Mesenchymal stem cell (in vitro differentiated cells and primary cell): ENCODE results near the gene IFT52.

Experiments used
- DNase-seq: peaks from one replicate; pipeline ENCODE4 v3.0.0-alpha.2; 2013
- H2AFZ ChIP-seq: one replicate; pipeline ENCODE4 v1.6.1; 2013; ENCODE audit warnings: low read depth, mild to moderate bottlenecking, control low read depth, inconsistent platforms, low read length, moderate library complexity
- H2AK5ac ChIP-seq: 2 replicates; pipeline ENCODE4 v1.6.1; 2013; ENCODE audit warnings: low read length, moderate library complexity, mild to moderate bottlenecking, inconsistent platforms; ENCODE audit not compliant: severe bottlenecking
- H2BK120ac ChIP-seq: one replicate; pipeline ENCODE4 v1.6.1; 2013; ENCODE audit warnings: low read depth, mild to moderate bottlenecking, inconsistent platforms, low read length, moderate library complexity
- H2BK12ac ChIP-seq, 2 experiments: one replicate each; pipeline ENCODE4 v1.6.1; 2013; ENCODE audit warnings: inconsistent platforms in 2 of 2, low read length in 2 of 2, mild to moderate bottlenecking in 2 of 2, moderate library complexity in 2 of 2, control low read depth in 1 of 2
- H2BK15ac ChIP-seq: one replicate; pipeline ENCODE4 v1.6.1; 2013; ENCODE audit warnings: mild to moderate bottlenecking, low read depth, inconsistent platforms; ENCODE audit not compliant: poor library complexity, severe bottlenecking
- H2BK5ac ChIP-seq: 2 replicates; pipeline ENCODE4 v1.6.1; 2013; ENCODE audit warnings: low read depth, mild to moderate bottlenecking, low read length, control low read depth, inconsistent platforms; ENCODE audit not compliant: poor library complexity, severe bottlenecking
- H3K14ac ChIP-seq, 2 experiments: one replicate each; pipeline ENCODE4 v1.6.1; 2013; ENCODE audit warnings: inconsistent platforms in 2 of 2, low read length in 2 of 2, control low read depth in 1 of 2, mild to moderate bottlenecking in 1 of 2, moderate library complexity in 1 of 2
- H3K18ac ChIP-seq, 2 experiments: one replicate each; pipeline ENCODE4 v1.6.1; 2013; ENCODE audit warnings: inconsistent platforms in 2 of 2, low read length in 2 of 2, control low read depth in 1 of 2, low read depth in 1 of 2, mild to moderate bottlenecking in 1 of 2
- H3K23ac ChIP-seq, 2 experiments: one replicate each; pipeline ENCODE4 v1.6.1; 2013; ENCODE audit warnings: inconsistent platforms in 2 of 2, low read length in 2 of 2, mild to moderate bottlenecking in 2 of 2, moderate library complexity in 2 of 2, control low read depth in 1 of 2
- H3K27ac ChIP-seq: 2 replicates; pipeline ENCODE4 v1.5.1; 2013; ENCODE audit warnings: mild to moderate bottlenecking, moderate library complexity, low read length, control low read depth, inconsistent platforms; ENCODE audit not compliant: poor library complexity, severe bottlenecking
- H3K27me3 ChIP-seq, 2 experiments: 2 replicates each; pipeline versions ENCODE4 v1.6.1 to v1.7.0; 2013; ENCODE audit warnings: low read length in 2 of 2, mild to moderate bottlenecking in 2 of 2, moderate library complexity in 2 of 2, control low read depth in 1 of 2, inconsistent platforms in 1 of 2; ENCODE audit not compliant: control insufficient read depth in 1 of 2, insufficient read depth in 1 of 2
- H3K36me3 ChIP-seq, 2 experiments: 2 replicates each; pipeline versions ENCODE4 v1.6.1 to v1.7.0; 2013; ENCODE audit warnings: low read length in 2 of 2, control low read depth in 1 of 2, inconsistent platforms in 1 of 2, low read depth in 1 of 2, mild to moderate bottlenecking in 1 of 2; ENCODE audit not compliant: insufficient read depth in 2 of 2, control insufficient read depth in 1 of 2
- H3K4ac ChIP-seq, 2 experiments: one replicate each; pipeline ENCODE4 v1.6.1; 2013; ENCODE audit warnings: inconsistent platforms in 2 of 2, low read length in 2 of 2, mild to moderate bottlenecking in 2 of 2, moderate library complexity in 2 of 2, control low read depth in 1 of 2, low read depth in 1 of 2
- H3K4me1 ChIP-seq: 2 replicates; pipeline ENCODE4 v1.6.1; 2013; ENCODE audit warnings: low read depth, low read length, control low read depth; ENCODE audit not compliant: control insufficient read depth, insufficient read depth
- H3K4me2 ChIP-seq: 2 replicates; pipeline ENCODE4 v1.6.1; 2013; ENCODE audit warnings: low read length, mild to moderate bottlenecking, inconsistent platforms; ENCODE audit not compliant: poor library complexity, severe bottlenecking
- H3K4me3 ChIP-seq, 2 experiments: 2 replicates each; pipeline versions ENCODE4 v1.5.1 to v1.7.0; 2013; ENCODE audit warnings: low read length in 2 of 2, mild to moderate bottlenecking in 2 of 2, control low read depth in 1 of 2, low read depth in 1 of 2; ENCODE audit not compliant: insufficient read depth in 1 of 2
- H3K79me1 ChIP-seq: replicated peaks from 2 replicates; pipeline ENCODE4 v1.6.1; 2013; ENCODE audit warnings: mild to moderate bottlenecking, control low read depth, low read length, inconsistent platforms; ENCODE audit not compliant: poor library complexity, severe bottlenecking
- H3K9ac ChIP-seq: 2 replicates; pipeline ENCODE4 v1.7.0; 2013; ENCODE audit warnings: mild to moderate bottlenecking, low read length, moderate library complexity
- H3K9me3 ChIP-seq: 2 replicates; pipeline ENCODE4 v1.7.0; 2013; ENCODE audit warnings: mild to moderate bottlenecking, low read length; ENCODE audit not compliant: control insufficient read depth
- H4K8ac ChIP-seq: one replicate; pipeline ENCODE4 v1.6.1; 2013; ENCODE audit warnings: inconsistent platforms, mild to moderate bottlenecking, low read length, moderate library complexity
- H4K91ac ChIP-seq: one replicate; pipeline ENCODE4 v1.6.1; 2013; ENCODE audit warnings: mild to moderate bottlenecking, low read length, inconsistent platforms
- WGBS: methylation state at CpG from one replicate; pipeline ENCODE4 v1.1.7; 2013; ENCODE audit warnings: mixed read lengths; 5-methylcytosine and 5-hydroxymethylcytosine counted together

IFT52 gene

DNA sequence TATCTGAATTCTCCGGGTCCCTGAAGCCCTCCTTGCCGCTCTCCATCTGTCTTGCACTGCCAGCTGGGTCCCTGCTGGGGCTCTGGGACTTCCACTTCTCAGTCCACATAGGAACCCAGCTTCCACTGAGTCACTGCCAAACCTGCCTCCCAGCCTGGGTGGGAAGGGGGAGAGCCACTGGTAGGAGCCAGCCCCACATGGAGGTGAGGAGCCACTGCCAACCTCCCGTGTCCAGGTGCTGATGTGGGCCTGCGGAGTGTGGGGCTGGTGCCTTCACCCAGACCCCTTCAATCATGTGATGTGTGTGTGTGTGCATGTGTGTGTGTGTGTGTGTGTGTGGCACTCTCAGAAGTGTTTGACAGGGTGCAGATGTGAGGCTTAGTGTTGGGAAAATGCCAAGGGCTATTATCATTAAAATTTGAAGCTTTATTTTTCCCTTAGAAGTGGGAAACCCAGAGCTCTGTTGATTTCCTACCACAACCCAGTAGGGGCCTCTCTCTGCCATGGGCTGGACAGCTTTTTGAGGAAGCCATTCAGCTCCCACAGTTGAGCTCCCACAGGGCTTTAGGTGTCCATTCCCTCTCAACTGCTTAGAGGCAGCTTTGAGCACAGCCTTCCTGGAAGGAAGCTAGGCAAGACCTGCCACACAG is 41.2 kb upstream of the IFT52 start:
- no peak overlapping the region for H3K4ac ChIP-seq
- H4K8ac ChIP-seq, result no peak overlapping the region
- no peaks in the 10 kb centered on the region for H3K4me1 ChIP-seq
- no peak overlapping the region for H2BK120ac ChIP-seq
- WGBS, result 90% methylated on average over 4 of the region's 4 CpGs
- H3K36me3 ChIP-seq, result peaks cover 0 to 30% of the 10 kb centered on the region in 2 experiments
- H3K18ac ChIP-seq, result no peak overlapping the region
- no peak overlapping the region for H3K27ac ChIP-seq
- no peak overlapping the region for H2AK5ac ChIP-seq
- H3K79me1 ChIP-seq, result no peaks in the 10 kb centered on the region
- H3K4me3 ChIP-seq, result no peak overlapping the region
- H3K9ac ChIP-seq, result no peak overlapping the region
- H2BK5ac ChIP-seq, result no peak overlapping the region
- no peak overlapping the region for H3K23ac ChIP-seq
- H3K9me3 ChIP-seq, result peaks cover 5% of the 10 kb centered on the region
- no peak overlapping the region for H3K14ac ChIP-seq
- no peak overlapping the region for H2BK15ac ChIP-seq
- H2BK12ac ChIP-seq, result no peak overlapping the region
- DNase-seq, result no peak
- no peak overlapping the region for H3K4me2 ChIP-seq
- H4K91ac ChIP-seq, result no peak overlapping the region
- H2AFZ ChIP-seq, result no peak overlapping the region
- no peaks in the 10 kb centered on the region for H3K27me3 ChIP-seq

DNA sequence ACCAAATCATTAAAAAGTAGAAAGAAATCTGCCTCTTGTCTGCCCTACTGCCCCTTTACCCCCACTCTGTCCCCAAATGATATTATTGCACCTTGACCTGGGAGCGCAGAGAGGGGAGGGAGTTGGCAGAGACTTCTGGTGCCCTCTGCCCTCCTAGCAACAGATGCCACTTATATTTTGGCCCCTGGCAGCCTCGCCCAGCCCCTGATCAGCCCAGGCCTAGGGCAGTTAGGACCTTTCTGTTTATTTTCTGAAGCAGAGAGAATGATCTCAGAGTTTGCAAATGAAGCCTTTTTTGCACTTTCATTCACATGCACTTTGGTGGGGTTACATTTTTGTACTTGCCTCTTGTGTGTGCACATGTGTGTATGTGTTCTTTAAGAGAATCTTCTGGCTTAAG is 40.3 kb upstream of the IFT52 start:
- Histone ChIP-seq H3K9me3 (peaks cover 5% of the 10 kb centered on the region), H3K14ac (peak overlapping the region in 1 of 2 experiments; percentile 60), H3K27me3 (no peaks in the 10 kb centered on the region), H2BK12ac (no peak overlapping the region), H2BK120ac (no peak overlapping the region), H3K23ac (no peak overlapping the region), H2BK15ac (no peak overlapping the region), H3K9ac (no peak overlapping the region), H2AK5ac (no peak overlapping the region), H3K36me3 (peaks cover 0 to 23% of the 10 kb centered on the region in 2 experiments), H3K4me3 (no peak overlapping the region), H4K8ac (no peak overlapping the region), H3K4ac (no peak overlapping the region), H3K18ac (no peak overlapping the region), H2BK5ac (no peak overlapping the region), H4K91ac (no peak overlapping the region), H3K4me2 (no peak overlapping the region), H3K4me1 (no peaks in the 10 kb centered on the region), H3K27ac (no peak overlapping the region), H3K79me1 (no peaks in the 10 kb centered on the region), H2AFZ (no peak overlapping the region)
- DNase-seq, result no peak
- WGBS, result 83% methylated on average over 2 of the region's 2 CpGs

DNA sequence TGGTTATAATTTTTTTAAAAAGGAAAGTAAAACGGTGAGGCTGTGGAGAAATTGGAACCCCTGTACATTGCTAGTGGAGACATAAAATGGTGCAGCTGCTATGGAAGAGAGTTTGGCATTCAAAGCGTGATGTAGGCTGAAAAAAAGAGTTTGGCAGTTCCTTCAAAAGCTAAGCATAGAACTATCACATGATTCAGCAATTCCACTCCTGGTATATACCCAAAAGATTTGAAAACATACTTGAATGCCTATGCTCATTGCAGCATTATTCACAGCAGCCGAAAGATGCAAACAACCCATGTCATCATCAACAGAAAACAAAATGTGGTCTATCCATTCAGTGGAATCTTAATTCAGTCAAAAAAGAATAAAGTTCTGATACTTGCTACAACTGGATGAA is 36.4 kb upstream of the IFT52 start:
- no peak overlapping the region for H4K91ac ChIP-seq
- no peak overlapping the region for H2BK12ac ChIP-seq
- WGBS, result 87% methylated on average over 3 of the region's 3 CpGs
- no peaks in the 10 kb centered on the region for H3K9me3 ChIP-seq
- no peak overlapping the region for H3K23ac ChIP-seq
- H3K36me3 ChIP-seq, result peaks cover 0 to 2% of the 10 kb centered on the region in 2 experiments
- no peak overlapping the region for H3K9ac ChIP-seq
- no peak overlapping the region for H2AK5ac ChIP-seq
- no peak overlapping the region for H3K4ac ChIP-seq
- H3K4me1 ChIP-seq, result peaks cover 20% of the 10 kb centered on the region
- no peak overlapping the region for H2BK120ac ChIP-seq
- H3K79me1 ChIP-seq, result peaks cover under 1% of the 10 kb centered on the region
- no peaks in the 10 kb centered on the region for H3K27me3 ChIP-seq
- no peak overlapping the region for H3K14ac ChIP-seq
- H3K4me2 ChIP-seq, result no peak overlapping the region
- no peak overlapping the region for H3K4me3 ChIP-seq
- no peak overlapping the region for H3K27ac ChIP-seq
- no peak overlapping the region for H2AFZ ChIP-seq
- no peak overlapping the region for H2BK5ac ChIP-seq
- no peak overlapping the region for H4K8ac ChIP-seq
- H2BK15ac ChIP-seq, result no peak overlapping the region
- H3K18ac ChIP-seq, result no peak overlapping the region
- no peak for DNase-seq

DNA sequence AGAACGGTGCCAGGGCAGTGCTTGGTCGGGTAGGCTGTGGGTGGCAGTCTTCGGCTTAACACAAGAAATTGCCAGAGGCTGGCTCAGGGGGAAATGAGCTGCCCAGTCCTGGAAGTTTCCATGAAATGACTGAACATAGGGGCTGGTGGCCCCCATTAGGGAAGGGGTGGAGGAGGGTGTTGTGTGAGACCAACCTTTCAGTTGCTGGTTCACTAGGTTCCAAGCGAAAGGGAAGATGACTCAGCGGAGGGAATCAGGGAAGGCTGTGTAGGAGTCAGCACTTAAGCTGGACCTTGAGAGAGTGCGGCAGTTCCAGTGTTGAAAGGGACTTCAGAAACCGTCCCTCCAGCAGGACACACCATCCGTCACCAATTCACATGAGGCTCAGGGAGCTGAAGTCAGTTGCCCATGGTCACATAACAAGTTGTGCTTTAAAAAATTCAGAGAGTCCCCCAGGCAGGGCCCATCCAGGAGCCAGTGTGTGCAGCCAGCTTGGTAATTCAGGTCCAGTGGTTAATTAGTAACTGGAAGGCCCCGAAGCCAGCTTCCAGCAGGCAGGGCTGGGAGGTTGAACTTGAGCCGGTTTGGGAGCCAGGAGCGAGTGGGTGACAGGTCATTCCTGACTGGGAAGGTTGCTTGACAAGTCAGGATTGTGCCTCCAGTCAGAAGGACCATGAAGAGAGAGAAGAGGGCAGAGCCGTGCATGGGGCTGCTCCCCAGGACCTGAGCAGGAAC is 32.2 kb upstream of the IFT52 start, which contains the start of gene SGK2:
TSS of gene SGK2 (plus strand) at position 616 of the 735 bp plus-strand sequence. CDS start 7,469 bp downstream, outside the sequence.
- Histone ChIP-seq H3K18ac (peak within 1 kb of the TSS in 1 of 2 experiments; percentile 67), H4K91ac (no peak within 1 kb of the TSS), H2BK15ac (no peak within 1 kb of the TSS), H3K27ac (peak within 1 kb of the TSS; percentile 99), H3K14ac (no peak within 1 kb of the TSS), H2AK5ac (peak within 1 kb of the TSS; percentile 95), H3K36me3 (no peaks in the 10 kb centered on the region), H2AFZ (no peak within 1 kb of the TSS), H3K23ac (no peak within 1 kb of the TSS), H3K27me3 (no peaks in the 10 kb centered on the region), H3K4ac (no peak within 1 kb of the TSS), H3K9me3 (no peaks in the 10 kb centered on the region), H2BK12ac (peak within 1 kb of the TSS in 1 of 2 experiments; percentile 54), H3K4me1 (peaks cover 29% of the 10 kb centered on the region), H2BK120ac (no peak within 1 kb of the TSS), H3K4me3 (no peak within 1 kb of the TSS), H4K8ac (peak within 1 kb of the TSS; percentile 22), H3K9ac (no peak within 1 kb of the TSS), H3K4me2 (peak within 1 kb of the TSS; percentile 57), H2BK5ac (peak within 1 kb of the TSS; percentile 98), H3K79me1 (peaks cover 9% of the 10 kb centered on the region)
- DNase-seq, result peak; percentile 61
- 82% methylated on average over 12 of the region's 12 CpGs for WGBS
